Ishikawa (cell line): ENCODE measurements around the gene DNAH3.

Experiments used
- CEBPB ChIP-seq: IDR thresholded peaks from 2 replicates; pipeline ENCODE4 v1.6.1; 2012
- FOXM1 ChIP-seq: IDR thresholded peaks from 2 replicates; pipeline ENCODE4 v1.6.1; 2012; ENCODE audit warnings: low read depth, borderline replicate concordance
- MAX ChIP-seq: IDR thresholded peaks from 2 replicates; pipeline ENCODE4 v1.6.1; 2012
- REST ChIP-seq: IDR thresholded peaks from 2 replicates; pipeline ENCODE4 v1.6.1; 2012; ENCODE audit warnings: low read depth, mild to moderate bottlenecking
- TAF1 ChIP-seq: IDR thresholded peaks from 2 replicates; pipeline ENCODE4 v1.6.1; 2012; ENCODE audit warnings: low read depth, mild to moderate bottlenecking
- TCF12 ChIP-seq: IDR thresholded peaks from 2 replicates; pipeline ENCODE4 v1.6.1; 2012; ENCODE audit warnings: low read depth
- YY1 ChIP-seq: IDR thresholded peaks from 2 replicates; pipeline ENCODE4 v1.6.1; 2012; ENCODE audit warnings: low read depth
- ZBTB7A ChIP-seq: IDR thresholded peaks from 2 replicates; pipeline ENCODE4 v1.6.1; 2012; ENCODE audit warnings: low read depth

GRCh38 chr16:21192991-21193390, 42.3 kb upstream of the DNAH3 start:
- no peak for TF ChIP-seq REST
- TF ChIP-seq YY1 = no peak
- TF ChIP-seq TAF1 = no peak
- TF ChIP-seq TCF12 = no peak
- no peak for TF ChIP-seq CEBPB
- no peak for TF ChIP-seq ZBTB7A
- no peak for TF ChIP-seq MAX
- TF ChIP-seq FOXM1 = no peak
